Measurements from ENCODE around the gene KIF1A.

Gene KIF1A

GRCh38 chr2:240820607-240821428 lies 799 bp upstream of the KIF1A start:
- in situ Hi-C loops (cut with HindIII; ENCODE audit: low sequenced_read_pairs): loop anchor here (10.0 kb wide), 1 partner anchor 176 kb away; no protein-coding TSS in a partner anchor

GRCh38 chr2:240819126-240819857 lies 727 bp downstream of the KIF1A start:
- in situ Hi-C loops (cut with HindIII; ENCODE audit: low sequenced_read_pairs): no loop called here

GRCh38 chr2:240818293-240819125 lies 1.5 kb downstream of the KIF1A start:
- in situ Hi-C loops (cut with HindIII; ENCODE audit: low sequenced_read_pairs): no loop called here

GRCh38 chr2:240817496-240818292 lies 2.3 kb downstream of the KIF1A start:
- in situ Hi-C loops (cut with HindIII; ENCODE audit: low sequenced_read_pairs): no loop called here

- in situ Hi-C loops (cut with HindIII; ENCODE audit: low sequenced_read_pairs): no loop called here
Measured at GRCh38 chr2:240816584-240817495, 3.2 kb downstream of the KIF1A start.

GRCh38 chr2:240815761-240816583 lies 4.0 kb downstream of the KIF1A start:
- in situ Hi-C loops (cut with HindIII; ENCODE audit: low sequenced_read_pairs): no loop called here

GRCh38 chr2:240814946-240815760 lies 4.9 kb downstream of the KIF1A start:
- in situ Hi-C loops (cut with HindIII; ENCODE audit: low sequenced_read_pairs): no loop called here

GRCh38 chr2:240814280-240814679 lies 5.7 kb downstream of the KIF1A start:
- in situ Hi-C loops (cut with HindIII; ENCODE audit: low sequenced_read_pairs): no loop called here

GRCh38 chr2:240813231-240813921 lies 6.6 kb downstream of the KIF1A start:
- in situ Hi-C loops (cut with HindIII; ENCODE audit: low sequenced_read_pairs): no loop called here

- in situ Hi-C loops (cut with HindIII; ENCODE audit: low sequenced_read_pairs): no loop called here
Measured at GRCh38 chr2:240812721-240813120, 7.3 kb downstream of the KIF1A start.

- in situ Hi-C loops (cut with HindIII; ENCODE audit: low sequenced_read_pairs): no loop called here
Measured at GRCh38 chr2:240812301-240812680, 7.7 kb downstream of the KIF1A start.

GRCh38 chr2:240811346-240812300 lies 8.4 kb downstream of the KIF1A start:
- in situ Hi-C loops (cut with HindIII; ENCODE audit: low sequenced_read_pairs): no loop called here

GRCh38 chr2:240810621-240811020 lies 9.4 kb downstream of the KIF1A start:
- in situ Hi-C loops (cut with HindIII; ENCODE audit: low sequenced_read_pairs): no loop called here

- in situ Hi-C loops (cut with HindIII; ENCODE audit: low sequenced_read_pairs): no loop called here
Measured at GRCh38 chr2:240810199-240810598, 9.8 kb downstream of the KIF1A start.

GRCh38 chr2:240809276-240809675 lies 10.7 kb downstream of the KIF1A start:
- in situ Hi-C loops (cut with HindIII; ENCODE audit: low sequenced_read_pairs): no loop called here

- in situ Hi-C loops (cut with HindIII; ENCODE audit: low sequenced_read_pairs): no loop called here
Measured at GRCh38 chr2:240806459-240806858, 13.6 kb downstream of the KIF1A start.

All from DLD1 (cell line).